Colon (tissue), 2 donors: ENCODE data around the gene GNAQ.
"Not testable (repeated sequence)": the region's sequence is repeated elsewhere in the genome, so short reads cannot be mapped to it uniquely, and the experiment has no call there.

Experiments
- FAIRE-seq: peaks from 2 replicates; lab custom pipeline; 2012; peaks lifted over from hg19 to GRCh38; lab: Jason Lieb, UNC
- donor health status: control.
- donor health status: control.

Gene GNAQ

GRCh38 chr9:77771171-77771570, 260.4 kb downstream of the GNAQ start:
- FAIRE-seq = no peak

GRCh38 chr9:77770340-77770739, 261.3 kb downstream of the GNAQ start:
- FAIRE-seq = no peak

GRCh38 chr9:77769246-77769645, 262.4 kb downstream of the GNAQ start:
- no peak for FAIRE-seq

GRCh38 chr9:77766587-77766986, 265.0 kb downstream of the GNAQ start:
- no peak for FAIRE-seq

DNA sequence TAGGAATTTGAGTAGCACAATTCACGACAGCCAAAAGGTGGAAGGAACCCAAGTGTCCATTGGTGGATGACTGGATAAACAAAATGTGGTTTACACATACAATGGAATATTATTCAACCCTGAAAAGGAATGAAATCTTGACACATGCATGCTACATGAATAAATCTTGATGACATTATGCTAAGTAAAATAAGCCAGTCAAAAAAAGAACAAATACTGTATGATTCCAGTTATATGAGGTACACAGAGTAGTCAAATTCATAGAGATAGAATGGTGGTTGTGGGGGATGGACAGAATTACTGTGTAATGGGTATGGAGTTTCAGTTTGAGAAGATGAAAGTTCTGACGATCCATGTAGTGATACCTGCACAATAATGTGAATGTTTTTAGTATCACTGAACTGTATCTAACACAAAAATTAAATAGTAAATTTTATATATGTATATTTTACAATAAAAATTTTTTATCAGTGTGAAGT, 265.8 kb downstream of the GNAQ start:
- peak; percentile 24 for FAIRE-seq

- no peak for FAIRE-seq
Measured at GRCh38 chr9:77764894-77765780, 266.5 kb downstream of the GNAQ start.

GRCh38 chr9:77763566-77763965, 268.0 kb downstream of the GNAQ start:
- no peak for FAIRE-seq

- not testable (repeated sequence) for FAIRE-seq
Measured at GRCh38 chr9:77760919-77761318, 270.7 kb downstream of the GNAQ start.

DNA sequence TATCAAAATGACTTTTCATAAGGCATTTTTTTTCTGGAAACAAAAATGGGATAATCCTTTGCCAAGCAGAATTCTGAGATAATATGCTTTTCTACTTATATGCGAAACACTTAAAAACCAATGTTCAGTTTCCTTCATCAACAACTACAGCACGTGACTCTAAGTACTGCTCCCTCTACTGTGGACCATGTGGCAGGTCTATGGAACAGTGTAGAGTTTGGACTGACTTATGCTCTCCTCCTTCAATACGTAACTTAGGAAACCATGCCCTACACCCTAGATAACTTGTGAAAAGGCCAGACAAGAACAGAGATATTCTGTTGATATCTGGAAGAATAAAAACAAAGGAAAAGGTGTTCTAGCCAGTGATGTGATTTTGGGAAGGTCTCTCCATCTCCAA, 272.2 kb downstream of the GNAQ start:
- no peak for FAIRE-seq

DNA sequence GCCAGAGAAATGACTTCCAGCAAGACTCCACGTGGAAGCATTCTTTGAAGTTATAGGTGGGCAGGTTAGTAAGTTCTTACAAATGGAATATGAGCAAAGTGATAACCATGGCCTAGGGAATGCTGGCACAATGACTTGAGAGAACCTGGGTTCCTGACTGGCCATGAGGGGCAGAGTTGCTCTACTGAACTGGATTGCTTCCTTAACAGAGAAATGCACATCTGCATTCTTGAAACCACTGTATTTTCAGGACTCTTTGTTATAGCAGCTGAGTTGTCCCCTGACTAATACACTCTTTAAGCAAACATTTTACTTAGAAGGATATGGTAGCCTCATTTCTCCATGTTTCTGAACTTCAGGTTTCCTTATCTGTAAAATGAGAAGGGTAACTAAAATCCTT, 275.2 kb downstream of the GNAQ start:
- FAIRE-seq = no peak

DNA sequence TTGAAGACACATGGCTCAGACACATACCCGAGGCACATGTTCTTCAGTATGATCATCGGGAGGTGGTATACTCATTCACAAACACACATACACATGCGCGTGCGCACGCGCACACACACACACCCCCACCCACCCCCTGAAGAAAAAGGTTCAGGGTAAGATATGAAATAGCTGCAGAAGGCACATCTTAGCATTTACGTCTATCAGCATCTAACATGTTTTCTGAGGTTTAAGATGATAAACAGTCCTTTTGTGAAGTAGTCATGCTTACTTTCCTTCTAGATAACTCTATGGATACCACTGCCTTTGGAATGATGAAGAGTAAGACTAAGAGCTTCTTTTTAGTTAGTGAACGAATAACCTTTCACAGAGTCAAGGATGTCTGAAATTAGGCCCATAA, 278.4 kb downstream of the GNAQ start:
- FAIRE-seq = no peak

GRCh38 chr9:77752554-77752953, 279.1 kb downstream of the GNAQ start:
- FAIRE-seq = no peak

DNA sequence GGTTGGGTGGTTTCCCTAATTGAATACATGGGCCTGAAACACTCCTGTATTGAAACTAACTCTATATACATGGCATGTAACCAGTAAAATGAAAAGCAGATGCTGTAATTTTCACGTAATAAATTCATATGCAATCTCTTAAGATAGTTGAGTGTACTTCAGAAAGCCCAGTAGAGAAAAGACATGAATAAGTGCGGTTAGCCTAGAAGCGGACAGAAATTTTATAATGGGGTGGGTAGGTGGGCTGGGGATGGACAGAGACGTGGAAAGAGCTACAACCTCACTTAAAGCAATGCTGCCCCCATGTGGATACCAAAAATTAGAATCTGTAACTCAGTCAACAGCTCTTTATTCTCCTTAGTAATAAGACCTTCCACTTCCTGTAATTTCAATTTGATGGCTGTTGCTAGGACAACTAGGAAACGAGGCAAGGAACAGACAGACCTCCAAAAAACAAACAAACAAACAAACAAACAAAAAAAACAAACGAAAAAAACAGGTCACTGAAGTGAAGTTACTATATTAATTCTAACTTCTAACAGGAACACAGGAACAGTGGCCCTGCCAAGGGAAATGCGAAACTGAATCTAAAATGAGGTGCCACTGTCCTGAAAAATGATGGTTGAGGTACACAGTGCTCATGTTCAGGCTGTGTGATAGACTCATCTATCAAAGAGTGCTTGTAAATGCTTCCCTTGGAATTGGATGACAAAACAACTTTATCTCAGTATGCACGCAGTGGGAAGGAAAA, 280.1 kb downstream of the GNAQ start:
- no peak for FAIRE-seq

DNA sequence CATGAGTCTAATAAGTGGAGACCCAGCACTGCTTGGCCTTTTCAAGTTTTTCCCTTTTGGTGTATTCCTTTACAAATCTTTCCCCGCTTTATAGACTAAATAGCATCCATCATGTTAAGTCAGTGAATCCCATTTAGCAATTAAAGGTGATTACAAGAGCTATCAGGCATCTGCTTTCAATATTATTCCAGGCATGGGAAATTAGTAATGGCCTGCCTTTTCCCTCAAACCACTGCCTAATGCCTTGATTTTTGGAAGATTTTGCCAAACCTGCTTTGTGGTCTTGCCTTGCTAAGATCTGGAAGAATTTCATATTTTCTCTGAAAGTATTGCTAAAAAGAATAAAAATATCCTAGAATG, 280.6 kb downstream of the GNAQ start:
- FAIRE-seq = no peak

GRCh38 chr9:77750284-77750683, 281.3 kb downstream of the GNAQ start:
- FAIRE-seq = no peak

- FAIRE-seq = no peak
Measured at GRCh38 chr9:77748214-77748772, 283.3 kb downstream of the GNAQ start.

GRCh38 chr9:77747163-77747562, 284.4 kb downstream of the GNAQ start:
- no peak for FAIRE-seq

DNA sequence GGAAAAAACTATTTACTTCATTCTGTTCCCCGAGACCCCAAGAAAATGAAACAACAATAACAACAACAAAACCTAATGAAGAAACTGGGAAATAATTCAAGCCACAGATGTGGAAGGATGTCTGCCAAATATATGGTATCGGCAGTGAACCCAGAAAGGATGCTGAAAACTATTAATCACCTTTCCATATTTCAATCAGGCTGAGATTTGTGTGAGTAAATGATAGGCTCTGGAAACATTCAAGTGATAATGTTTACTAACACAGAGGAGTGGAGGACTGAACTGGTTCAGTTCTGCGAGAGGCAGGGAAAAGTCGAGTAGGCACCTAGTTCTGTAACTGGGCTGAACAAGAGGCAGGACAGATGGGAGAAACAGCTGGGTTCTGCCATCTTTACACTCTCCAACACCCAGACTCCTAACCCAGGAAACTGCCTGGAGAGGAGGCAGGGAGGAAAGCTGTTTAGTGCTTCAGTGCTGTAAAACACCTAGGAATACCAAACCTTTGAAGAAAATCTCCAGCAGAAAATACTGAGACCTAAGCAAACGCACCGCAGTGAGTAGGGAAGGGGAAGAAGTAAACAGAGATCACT, 286.7 kb downstream of the GNAQ start:
- no peak for FAIRE-seq

DNA sequence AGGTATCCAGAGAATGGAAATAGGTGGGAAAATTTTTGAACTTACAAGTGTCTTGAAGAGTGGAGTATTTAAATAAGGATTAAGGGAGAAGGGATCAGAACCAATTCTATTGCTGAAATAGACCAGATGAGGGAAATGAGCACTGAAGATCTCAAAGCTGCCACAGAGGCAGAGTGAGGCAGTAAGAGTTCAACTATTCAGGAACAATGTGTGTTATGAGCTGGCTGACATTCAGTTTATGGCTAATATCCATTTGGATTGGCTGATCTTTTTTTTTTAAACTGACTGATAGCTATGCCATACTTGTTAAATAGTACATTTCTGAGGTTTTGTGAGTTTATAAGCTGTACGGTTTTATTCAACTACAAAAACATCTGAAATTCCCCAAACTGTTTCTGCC, 288.2 kb downstream of the GNAQ start:
- FAIRE-seq = no peak

- no peak for FAIRE-seq
Measured at GRCh38 chr9:77738932-77739331, 292.7 kb downstream of the GNAQ start.

DNA sequence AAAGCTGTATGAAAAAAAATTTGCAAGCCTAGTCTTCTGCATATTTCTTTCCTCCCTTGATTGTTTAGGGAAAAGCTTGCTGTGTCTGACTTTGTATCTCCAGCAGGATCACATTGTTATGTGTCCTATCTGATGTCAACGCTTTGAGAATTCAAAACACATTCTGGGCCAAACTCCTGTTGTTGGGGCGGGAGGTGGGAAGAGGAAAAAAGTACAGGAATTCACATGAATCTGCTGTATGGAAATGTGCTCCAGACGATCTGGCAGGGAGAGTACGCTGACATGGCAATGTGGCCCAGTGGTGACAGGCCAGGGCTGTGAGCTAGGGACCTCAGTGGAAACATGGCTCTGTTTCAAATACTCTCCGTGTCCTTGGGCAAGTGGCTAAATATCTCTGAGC, 296.1 kb downstream of the GNAQ start:
- FAIRE-seq = no peak

- FAIRE-seq = no peak
Measured at GRCh38 chr9:77731930-77732329, 299.7 kb downstream of the GNAQ start.
